Loucy (cell line): Measurements from ENCODE around the gene VMAC.
"Not testable (repeated sequence)": the region's sequence is repeated elsewhere in the genome, so short reads cannot be mapped to it uniquely, and the experiment has no call there.

Source experiments
- H2AFZ ChIP-seq: fragments of 200-600 bp; sonication (generic); 2 replicates; pipeline ENCODE4 v1.6.0; 2016; ENCODE audit warnings: antibody characterized with exemption, mild to moderate bottlenecking, low read length, moderate library complexity
- H3F3A ChIP-seq: fragments of 200-600 bp; 2 replicates; pipeline ENCODE4 v1.6.0; 2016; ENCODE audit warnings: antibody characterized with exemption, low read depth, mild to moderate bottlenecking
- H3K27me3 ChIP-seq: fragments of 200-600 bp; sonication (generic); 2 replicates; pipeline ENCODE4 v1.6.1; 2014; ENCODE audit warnings: low read length, mild to moderate bottlenecking; ENCODE audit not compliant: insufficient read depth, poor library complexity, severe bottlenecking
- H3K36me3 ChIP-seq: fragments of 200-600 bp; sonication (generic); 2 replicates; pipeline ENCODE4 v1.6.1; 2016; ENCODE audit warnings: low read length; ENCODE audit not compliant: insufficient read depth
- H3K4me1 ChIP-seq: fragments of 200-600 bp; sonication (generic); 2 replicates; pipeline ENCODE4 v1.5.1; 2014; ENCODE audit warnings: low read length, mild to moderate bottlenecking; ENCODE audit not compliant: insufficient read depth, poor library complexity, severe bottlenecking
- H3K4me2 ChIP-seq: fragments of 200-600 bp; sonication (generic); 2 replicates; pipeline ENCODE4 v1.6.0; 2014; ENCODE audit warnings: antibody characterized with exemption, low read length, low read depth, mild to moderate bottlenecking; ENCODE audit not compliant: poor library complexity, severe bottlenecking
- H3K4me3 ChIP-seq: fragments of 200-600 bp; sonication (generic); 2 replicates; pipeline ENCODE4 v1.5.1; 2014; ENCODE audit warnings: low read length, mild to moderate bottlenecking, mixed read lengths; ENCODE audit not compliant: poor library complexity, severe bottlenecking
- H3K79me2 ChIP-seq: fragments of 200-600 bp; sonication (generic); 2 replicates; pipeline ENCODE4 v1.6.1; 2014; ENCODE audit warnings: low read length; ENCODE audit not compliant: insufficient read depth
- H3K9ac ChIP-seq: fragments of 200-600 bp; sonication (generic); 2 replicates; pipeline ENCODE4 v1.6.0; 2014; ENCODE audit warnings: mild to moderate bottlenecking, low read depth, low read length, moderate library complexity; ENCODE audit not compliant: poor library complexity, severe bottlenecking
- H3K9me2 ChIP-seq: fragments of 200-600 bp; sonication (generic); replicated peaks from 2 replicates; pipeline ENCODE4 v1.6.1; 2016; ENCODE audit warnings: low read depth, low read length, mixed read lengths
- H3K9me3 ChIP-seq: fragments of 200-600 bp; sonication (generic); 2 replicates; pipeline ENCODE4 v1.6.1; 2014; ENCODE audit warnings: mild to moderate bottlenecking, antibody characterized with exemption, low read length, low read depth; ENCODE audit not compliant: insufficient read depth
- H4K20me1 ChIP-seq: fragments of 200-600 bp; sonication (generic); 2 replicates; pipeline ENCODE4 v1.6.0; 2014; ENCODE audit warnings: antibody characterized with exemption, low read length, mild to moderate bottlenecking; ENCODE audit not compliant: insufficient read depth, poor library complexity, severe bottlenecking
- CTCF ChIP-seq: fragments of 200-600 bp; sonication (generic); conservative IDR thresholded peaks from 2 replicates; pipeline ENCODE4 v1.5.1; 2014; ENCODE audit warnings: mild to moderate bottlenecking, antibody characterized with exemption, low read length
- EZH2phosphoT487 ChIP-seq: fragments of 200-600 bp; IDR thresholded peaks from 2 replicates; pipeline ENCODE4 v1.6.1; 2018; ENCODE audit warnings: antibody characterized with exemption, mild to moderate bottlenecking, moderate library complexity, borderline replicate concordance

VMAC gene

GRCh38 chr19:5882421-5882968 lies 22.2 kb upstream of the VMAC start:
- Histone ChIP-seq H3K9me2 (no peaks in the 10 kb centered on the region), H3K9me3 (no peaks in the 10 kb centered on the region), H3K79me2 (no peaks in the 10 kb centered on the region), H3K9ac (no peak overlapping the region), H3K4me1 (no peaks in the 10 kb centered on the region), H3K27me3 (no peaks in the 10 kb centered on the region), H3K36me3 (no peaks in the 10 kb centered on the region), H4K20me1 (no peaks in the 10 kb centered on the region), H2AFZ (no peak overlapping the region), H3K4me3 (no peak overlapping the region), H3K4me2 (no peak overlapping the region), H3F3A (no peaks in the 10 kb centered on the region)
- TF ChIP-seq EZH2phosphoT487 (no peak), CTCF (no peak)

- not testable (repeated sequence) for H3K9ac ChIP-seq, H3K36me3 ChIP-seq, H3K9me3 ChIP-seq, H3K27me3 ChIP-seq, H3K4me1 ChIP-seq, H3K4me2 ChIP-seq, H3K9me2 ChIP-seq, H4K20me1 ChIP-seq, H3K4me3 ChIP-seq, H3F3A ChIP-seq, H2AFZ ChIP-seq, H3K79me2 ChIP-seq
Measured at GRCh38 chr19:5883157-5883873, 21.4 kb upstream of the VMAC start.

GRCh38 chr19:5884065-5884811 lies 20.4 kb upstream of the VMAC start:
- H3K4me1 ChIP-seq, H2AFZ ChIP-seq, H3K36me3 ChIP-seq, H3K27me3 ChIP-seq, H3K4me2 ChIP-seq, H3K4me3 ChIP-seq, H3K9ac ChIP-seq, H4K20me1 ChIP-seq, H3F3A ChIP-seq, H3K9me2 ChIP-seq, H3K9me3 ChIP-seq, H3K79me2 ChIP-seq: not testable (repeated sequence)

GRCh38 chr19:5889288-5889971 lies 15.2 kb upstream of the VMAC start:
- Histone ChIP-seq H3F3A (no peaks in the 10 kb centered on the region), H3K4me1 (no peaks in the 10 kb centered on the region), H3K36me3 (no peaks in the 10 kb centered on the region), H3K9me2 (no peaks in the 10 kb centered on the region), H3K4me2 (no peak overlapping the region), H3K9ac (no peak overlapping the region), H3K9me3 (no peaks in the 10 kb centered on the region), H4K20me1 (no peaks in the 10 kb centered on the region), H3K4me3 (no peak overlapping the region), H3K79me2 (no peaks in the 10 kb centered on the region), H3K27me3 (no peaks in the 10 kb centered on the region), H2AFZ (no peak overlapping the region)
- no peak for TF ChIP-seq EZH2phosphoT487
- TF ChIP-seq CTCF: no peak
